HG02763 (cell line): ENCODE results near the gene AKT1.

Source experiments
- ATAC-seq: cut with Tn5 transposase; IDR thresholded peaks from one replicate; pipeline ENCODE4 v1.9.1; 2021; ENCODE audit warnings: mild to moderate bottlenecking, moderate library complexity; ENCODE audit not compliant: unreplicated experiment

AKT1 gene

DNA sequence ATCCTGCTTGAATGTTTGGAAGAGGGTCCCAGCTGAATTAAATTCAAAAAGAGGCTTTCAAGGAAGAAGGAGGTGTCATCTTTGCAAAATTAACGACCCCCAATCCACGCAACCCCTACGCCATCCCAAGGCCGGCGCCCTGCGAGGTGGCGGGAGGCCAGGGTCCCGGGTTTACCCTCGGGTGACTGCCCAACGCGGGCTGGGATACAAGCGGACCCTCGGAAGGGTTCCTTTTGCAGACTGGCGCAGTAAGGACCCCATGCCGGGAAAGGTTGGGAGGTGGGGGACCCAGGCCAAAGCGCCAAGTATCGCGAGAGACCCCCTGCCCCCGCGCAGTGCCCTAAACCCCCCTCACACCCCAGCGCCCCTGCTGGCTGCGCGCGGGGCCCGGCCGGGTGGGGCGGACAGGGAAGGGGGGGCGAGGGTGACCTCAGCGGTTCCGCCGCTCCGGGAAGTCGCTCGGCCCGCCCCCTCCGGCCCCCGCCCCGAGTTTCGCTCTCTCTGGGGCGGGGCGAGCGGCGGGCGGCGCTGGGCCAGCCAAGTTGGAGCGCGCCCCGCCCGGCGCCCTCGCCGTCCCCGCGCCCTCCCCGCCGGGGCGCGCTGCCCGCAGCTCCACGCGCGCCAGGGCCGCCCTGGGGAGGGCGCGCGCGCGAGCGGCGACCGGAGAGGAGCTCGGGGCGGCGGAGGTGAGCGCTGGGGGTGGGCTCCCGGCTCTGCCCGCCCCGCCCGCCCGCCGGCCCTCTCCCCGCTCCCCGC lies 4.6 kb upstream of the AKT1 start:
- peak; percentile 49 for ATAC-seq

DNA sequence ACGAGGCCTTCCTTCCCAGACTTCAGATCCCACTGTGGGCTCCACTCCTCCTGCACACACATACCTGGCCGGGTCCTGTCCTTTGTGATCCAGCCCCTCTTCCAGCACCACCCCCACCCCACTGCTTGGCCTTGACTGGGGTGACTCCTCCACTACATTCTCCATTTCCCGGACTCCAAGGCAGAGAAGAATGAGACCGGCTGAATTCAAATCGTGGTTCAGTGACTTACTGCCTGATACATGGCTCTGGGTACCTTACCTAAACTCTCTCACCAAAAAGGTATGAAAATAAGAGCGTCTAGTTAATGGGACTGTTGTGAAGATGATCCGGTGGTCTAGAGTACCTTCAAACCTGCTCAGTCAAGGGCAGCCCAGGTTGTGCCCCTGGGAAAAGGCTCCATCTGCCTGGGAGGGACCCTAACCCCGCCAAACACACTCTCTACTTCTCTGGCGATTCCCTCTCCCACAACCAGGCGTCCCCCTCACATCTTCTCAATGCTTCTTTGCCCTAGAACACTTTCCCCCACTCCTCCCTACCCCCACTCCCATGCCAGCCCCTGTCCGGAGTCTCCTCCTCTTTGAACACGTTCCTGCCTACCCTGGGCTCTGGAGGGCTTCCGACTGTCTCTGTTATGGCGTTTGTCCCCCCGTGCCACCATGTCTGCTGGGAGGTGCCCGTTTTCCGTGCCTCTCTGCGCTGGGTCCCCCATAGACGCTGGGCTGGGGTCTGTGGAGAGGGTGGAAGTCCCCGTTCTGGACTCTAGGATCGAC lies 3.9 kb upstream of the AKT1 start:
- no peak for ATAC-seq

DNA sequence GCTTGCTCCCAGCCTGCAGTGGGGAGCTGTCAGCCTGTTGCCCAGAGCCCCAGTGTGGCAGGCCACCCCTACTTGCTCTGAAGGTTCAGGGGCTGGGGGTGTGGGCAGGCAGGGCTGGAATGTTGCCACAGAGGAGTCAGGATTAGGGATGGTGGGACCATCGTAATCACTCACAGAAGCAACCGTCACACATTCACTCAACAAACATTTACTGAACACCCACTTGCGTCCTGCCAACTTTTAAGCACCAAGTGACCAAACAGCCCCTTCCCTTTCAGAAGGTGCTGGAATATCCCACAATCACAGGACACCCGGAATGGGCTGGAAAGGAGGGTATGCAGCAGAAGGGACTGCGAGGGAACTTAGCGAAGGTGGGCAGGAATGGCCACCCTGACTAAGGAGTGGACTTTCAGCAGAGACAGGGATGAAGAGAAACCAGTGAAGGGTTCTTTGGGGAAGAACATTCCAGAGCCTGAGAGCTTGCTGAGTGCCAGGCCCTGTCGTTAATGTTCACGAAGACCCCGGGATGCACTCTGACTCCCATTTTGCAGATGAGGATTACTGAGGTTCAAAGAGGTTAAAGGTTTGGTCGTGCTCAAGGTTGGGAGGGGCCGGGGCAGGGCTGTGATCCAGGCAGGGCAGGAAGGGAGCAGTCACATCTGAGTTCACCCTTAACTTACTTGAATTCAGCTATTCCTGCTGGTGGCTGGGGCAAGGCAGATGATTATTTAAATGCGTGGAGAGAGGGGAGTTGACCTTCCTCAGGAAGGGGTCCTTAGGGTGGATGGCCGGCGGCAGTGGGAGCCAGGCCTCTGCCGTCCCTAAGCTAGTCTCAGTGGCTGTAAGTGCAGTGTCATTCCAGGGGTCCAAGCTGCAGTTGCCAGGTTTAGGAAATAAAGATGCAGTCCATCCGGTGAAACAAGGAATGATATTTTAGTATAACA lies 3.0 kb upstream of the AKT1 start:
- no peak for ATAC-seq

DNA sequence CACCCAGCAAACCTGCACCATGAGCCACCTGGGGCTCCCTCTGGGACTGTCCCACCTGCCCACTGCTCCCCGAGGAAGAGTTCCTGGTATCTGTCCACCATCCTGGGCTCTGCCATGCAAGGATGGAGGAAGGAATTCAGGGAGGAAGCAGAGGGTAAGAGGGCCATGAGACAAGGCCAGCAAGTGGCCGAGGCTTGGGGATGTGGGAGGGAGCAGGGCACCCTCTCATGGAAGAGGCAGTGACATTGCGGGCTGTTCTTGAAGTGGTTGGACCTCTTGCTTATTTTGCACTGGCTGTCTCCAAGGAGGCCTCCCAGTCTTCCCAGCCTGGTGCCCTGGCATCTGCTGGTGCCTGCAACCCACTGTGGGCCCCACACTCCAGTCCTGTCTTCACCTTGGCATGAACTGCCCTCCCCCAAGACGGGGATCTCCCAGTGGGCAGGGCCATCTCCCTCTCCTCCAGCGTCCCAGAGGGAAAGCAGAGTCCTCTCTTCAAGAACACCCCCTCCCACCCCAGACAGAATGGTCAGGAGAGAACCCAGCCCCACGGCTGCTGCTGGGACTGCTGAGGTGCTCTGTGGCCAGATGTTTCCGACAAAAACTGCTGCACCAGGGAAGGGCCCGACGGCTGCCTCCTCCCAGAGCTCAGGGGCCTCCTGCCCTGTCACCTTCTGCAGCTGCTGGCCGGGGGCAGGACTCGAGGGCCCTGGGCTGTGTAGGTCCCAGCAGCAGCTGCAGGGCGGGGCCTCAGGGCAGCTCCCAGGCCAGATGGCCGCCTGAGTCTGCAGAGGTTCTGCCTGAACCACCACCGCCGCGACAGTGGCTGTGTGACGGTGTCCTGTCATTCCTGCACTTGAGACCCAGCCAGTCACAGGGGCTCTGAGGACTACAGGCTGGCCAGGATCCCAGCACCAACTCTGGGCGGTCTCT lies 1.8 kb upstream of the AKT1 start:
- ATAC-seq, result no peak

DNA sequence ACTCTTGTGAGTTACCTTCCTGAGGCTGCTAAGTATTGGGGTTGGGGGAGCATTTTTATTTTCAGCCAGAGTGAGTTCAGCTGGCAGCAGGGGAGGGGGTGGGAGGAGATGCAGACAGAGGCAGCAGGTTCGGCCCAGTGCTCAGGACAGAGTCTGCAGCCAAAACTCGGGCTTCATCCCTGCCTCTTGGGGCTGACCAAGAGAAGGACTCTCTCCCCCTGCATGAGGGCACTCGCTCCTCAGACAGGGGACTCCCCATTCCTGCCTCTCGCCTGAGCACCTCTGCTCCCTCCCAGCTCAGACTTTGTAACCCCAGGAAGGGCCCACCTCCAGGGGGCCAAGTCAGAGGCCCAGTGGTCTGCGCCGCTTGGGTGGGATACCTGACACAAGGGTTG lies 1.1 kb upstream of the AKT1 start:
- ATAC-seq, result no peak

DNA sequence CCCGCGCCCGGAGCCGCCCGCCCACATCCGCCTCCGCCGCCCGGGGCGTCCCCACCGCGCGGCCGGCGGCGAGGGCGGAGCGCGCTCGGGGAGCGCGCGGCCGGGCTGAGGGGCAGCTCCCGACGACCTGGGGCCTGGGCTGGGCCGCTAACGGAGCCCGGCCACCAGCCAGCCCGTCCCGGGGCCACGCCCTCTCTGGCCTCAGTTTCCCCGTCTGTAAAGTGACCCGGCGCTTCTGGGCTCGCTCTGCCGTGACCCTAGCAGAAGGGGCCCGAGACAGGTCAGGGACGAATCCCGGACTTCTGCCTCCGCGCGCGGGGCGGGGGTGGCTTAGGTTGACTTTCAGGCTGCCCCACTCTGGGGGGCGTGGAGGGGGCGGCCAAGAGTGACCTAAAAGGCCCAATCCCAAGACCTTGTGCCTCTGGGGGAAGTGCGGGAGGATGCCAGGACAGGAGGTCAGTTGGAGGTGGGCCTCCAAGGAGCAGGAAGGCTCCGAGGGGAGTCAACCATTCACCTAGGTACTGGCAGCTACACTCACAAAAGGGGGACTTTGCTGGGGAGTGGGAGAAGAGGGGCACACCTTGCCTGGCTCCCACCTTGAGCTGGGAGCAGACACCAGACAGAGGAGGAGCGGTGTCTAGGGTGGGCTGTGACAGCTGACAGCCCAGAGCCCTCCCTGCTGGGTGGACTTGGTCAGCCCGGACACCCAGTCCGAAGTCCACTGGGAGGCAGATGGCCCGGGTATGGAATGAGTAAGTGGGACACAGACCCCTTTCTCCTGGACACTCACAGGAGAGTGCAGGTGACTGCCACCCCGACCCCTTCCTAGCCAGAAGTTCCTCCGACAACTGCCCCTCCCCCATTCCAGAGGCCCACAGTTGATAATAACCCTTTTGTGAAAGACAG lies 486 bp upstream of the AKT1 start:
- ATAC-seq, result no peak

DNA sequence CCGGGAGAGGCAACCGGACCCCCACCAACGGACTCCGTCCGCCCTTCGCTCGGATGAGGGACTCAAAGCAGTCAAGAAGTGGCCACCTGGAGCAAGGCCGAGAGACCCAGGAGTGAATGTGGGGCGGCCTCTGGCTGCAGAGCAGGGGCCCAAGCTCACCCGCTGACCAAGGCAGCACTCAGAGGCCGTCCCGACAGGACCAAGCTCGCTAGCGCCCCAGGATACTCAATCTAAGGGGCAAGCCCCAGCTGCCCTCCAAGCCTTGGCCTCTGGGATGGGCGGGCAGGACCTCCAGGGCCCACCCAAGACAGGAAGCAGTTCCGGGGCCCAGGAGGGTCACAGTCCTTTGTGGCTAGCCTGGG lies 936 bp downstream of the AKT1 start:
- no peak for ATAC-seq

DNA sequence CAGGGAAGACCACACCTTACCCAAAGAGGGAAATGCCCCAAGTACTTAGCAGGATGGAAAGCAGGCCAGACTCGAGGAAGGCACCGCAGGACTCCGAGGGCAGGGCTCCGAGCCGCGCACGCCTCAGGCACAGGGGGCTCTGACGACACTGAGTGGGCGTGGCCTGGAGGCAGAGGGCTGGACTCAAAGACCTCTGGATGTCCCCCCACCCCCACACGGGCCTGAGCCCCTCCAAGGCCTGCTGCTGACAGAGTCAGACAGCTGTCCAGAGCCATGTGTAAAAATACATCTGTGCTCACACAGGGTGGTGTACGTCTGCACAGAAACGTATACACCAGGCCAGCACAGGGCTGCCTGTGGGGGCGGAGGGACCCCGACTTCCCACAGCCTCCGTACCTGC lies 1.4 kb downstream of the AKT1 start:
- ATAC-seq, result no peak

DNA sequence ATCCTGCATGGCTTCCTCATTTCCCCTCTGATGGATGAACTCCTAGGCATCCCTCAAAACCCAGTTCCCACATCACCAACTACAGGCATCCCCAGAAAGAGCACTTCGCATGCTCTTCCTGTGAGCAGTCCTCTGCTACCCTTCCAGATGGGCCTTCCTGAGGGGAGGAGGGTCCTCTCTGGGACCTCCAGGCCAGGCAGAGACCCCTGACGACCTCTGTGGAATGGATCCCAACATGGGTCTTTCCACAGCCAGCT lies 1.9 kb downstream of the AKT1 start:
- ATAC-seq, result no peak

DNA sequence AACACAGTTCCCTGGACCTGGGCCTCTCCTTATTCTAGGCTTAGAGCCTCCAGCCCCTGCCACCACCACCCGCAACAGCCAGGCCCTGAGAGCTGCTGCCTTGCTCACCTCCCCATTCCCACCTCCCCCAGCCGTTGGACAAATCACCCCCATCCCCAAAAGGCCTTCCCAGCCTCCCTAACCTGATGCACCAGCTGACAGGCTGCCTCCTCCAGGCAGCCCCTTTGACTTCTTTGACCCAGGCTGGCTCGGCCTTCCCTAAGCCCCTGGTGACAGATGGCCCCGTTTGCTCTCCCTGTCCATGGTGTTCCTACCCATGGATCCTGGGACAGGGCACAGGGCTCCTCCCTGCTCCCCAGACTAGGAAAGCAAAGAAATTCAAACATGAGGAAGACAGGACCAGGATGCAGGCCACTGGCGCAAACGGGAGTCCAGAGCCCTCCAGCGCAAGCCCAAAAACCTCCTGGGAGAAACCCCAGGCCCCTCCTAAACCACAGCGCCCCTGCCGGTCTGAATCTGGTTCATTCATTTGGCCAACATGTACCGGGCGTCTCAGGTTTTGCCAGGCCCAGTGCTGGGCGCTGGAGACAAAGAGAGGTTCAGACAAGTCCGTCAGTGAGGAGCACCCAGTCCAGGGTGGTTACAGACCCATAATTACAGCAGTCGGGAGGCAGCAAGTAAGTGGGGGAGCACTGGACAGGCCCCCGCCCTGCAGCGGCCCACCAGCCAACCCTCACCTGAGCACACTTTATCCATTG lies 2.4 kb downstream of the AKT1 start:
- ATAC-seq, result no peak

DNA sequence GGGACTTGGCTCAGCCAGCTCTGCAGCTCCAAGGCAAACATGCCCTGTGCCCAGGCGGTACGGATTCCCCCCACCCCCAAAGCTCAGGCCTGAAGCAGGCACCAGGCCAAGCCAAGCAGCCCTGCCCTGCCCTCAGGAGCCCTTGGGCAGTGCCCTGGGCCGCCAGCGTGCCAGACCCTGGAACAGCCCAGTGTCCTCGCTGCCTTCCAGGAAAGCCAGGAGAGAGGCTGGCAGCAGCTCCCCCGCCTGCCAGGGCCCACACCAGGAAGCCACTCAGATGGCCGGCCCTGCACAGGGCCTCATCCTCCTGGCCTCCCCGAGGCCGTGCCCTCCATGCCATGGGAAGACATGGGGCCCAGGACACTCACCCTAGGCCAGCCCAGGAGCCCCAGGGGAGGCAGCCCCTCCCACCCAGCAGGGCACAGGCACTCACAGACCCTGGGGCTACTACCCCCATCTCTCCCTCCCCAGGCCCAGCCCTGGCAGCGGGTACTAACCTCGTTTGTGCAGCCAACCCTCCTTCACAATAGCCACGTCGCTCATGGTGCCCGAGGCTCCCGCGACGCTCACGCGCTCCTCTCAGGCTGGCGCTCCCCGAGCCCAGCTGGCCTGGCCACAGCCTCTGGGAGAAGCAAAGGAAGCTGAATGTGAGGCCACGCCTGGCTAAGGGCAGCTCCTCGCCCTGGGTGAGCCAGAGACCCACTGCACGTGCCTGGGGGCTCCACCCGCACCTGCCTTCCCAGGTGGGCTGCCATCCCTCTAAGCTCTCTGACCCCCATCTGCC lies 3.3 kb downstream of the AKT1 start:
- ATAC-seq, result no peak

DNA sequence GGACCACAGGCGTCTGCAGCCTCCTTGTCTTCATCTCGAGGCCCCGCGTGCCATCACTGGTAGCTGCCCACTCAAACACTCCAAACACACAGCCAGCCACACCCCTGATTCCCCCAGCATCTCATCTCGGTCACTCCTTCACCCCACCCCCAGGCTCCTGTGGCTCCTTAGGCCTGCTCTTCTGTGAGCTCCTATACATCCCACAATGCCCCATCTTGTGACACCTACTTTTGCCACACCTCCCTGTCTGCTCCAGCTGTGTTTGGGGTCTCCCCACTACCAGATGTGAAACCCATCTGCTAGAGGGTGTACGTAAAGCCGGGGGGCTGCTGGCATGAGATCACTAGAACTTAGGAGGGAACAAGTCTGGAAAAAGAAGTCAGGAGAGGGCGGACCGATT lies 4.1 kb downstream of the AKT1 start:
- no peak for ATAC-seq

DNA sequence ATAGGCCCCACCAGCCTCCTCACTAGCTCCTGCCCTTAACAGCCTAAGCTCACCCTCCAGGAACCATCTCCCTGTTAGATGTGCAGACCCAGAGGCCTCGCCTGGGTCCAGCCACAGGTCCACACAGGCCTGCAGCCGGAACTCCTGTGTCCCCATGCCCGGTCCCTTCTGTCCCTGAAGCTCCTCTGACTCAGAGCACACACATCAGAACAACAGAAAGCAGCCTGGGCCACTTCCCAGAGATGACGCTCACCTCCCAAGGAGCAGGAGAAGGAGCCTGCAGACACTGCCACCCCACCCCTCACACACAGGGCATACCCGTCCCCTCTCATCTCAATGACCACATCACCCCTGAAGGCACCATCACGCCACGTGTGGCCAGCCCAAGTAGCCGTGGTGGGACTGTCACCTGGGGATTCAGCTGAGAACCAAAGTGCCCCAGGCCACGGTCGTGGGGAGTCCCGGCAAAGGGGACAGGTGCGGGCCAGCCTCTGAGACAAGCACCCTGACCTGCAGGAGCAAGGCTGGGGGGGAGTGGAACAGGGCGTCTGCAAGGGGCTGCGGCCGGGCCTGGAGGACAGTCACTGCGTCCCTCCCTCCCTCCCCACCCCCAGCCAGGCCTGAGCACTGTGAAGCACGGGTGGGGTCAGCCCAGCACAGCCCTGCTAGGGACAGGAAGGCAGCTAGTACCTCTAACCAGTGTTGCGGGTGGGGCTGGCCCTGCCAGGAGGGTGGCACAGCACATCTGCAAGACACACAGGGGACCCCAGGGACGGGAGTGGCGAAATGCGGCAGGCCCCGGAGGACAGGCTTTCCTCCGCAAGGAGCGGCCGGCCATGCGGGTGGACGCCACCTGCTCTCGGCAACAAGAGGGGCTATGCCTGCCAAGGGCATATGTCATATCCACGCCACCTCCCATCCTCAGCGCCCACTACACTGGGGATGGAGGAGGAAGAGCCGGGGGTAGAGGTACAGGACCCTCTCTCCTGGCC lies 5.5 kb downstream of the AKT1 start:
- ATAC-seq, result no peak

DNA sequence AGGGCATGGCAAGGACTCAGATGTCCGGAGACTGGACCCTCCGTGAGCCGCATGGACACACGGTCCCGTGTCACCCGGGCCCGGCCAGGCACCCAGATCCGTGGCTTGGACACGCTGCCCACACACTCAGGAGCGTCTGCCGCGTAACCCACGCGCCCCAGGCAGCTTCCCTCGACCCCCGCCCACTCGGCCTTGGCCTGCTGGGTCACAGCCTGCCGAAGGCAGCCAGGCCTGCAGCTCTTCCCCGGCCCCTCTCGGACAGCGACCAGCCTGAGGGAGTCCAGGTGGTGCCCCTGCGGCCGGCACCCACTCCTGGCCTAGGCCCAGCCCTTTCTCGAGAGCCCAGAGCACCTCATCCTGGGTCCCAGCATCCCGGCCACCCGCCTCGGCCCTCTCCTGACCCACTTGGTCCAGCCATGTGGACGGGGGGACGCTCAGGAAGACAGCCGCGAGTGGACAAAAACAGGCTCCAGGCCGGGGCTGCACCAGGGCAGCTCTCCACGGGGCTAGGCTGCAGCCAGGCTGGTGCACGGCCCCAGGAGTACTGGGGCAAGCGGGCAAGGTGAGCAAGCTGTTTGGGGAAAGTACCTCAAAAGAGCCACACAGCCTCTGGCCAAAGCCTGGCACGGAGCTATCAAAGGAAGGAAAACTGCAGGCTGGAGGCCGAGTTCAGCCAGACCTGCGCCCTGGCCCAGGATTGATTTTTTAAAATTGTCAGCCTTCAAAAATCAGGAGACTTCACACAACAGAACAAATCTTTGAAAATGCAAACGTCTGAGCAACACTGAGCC lies 6.5 kb downstream of the AKT1 start:
- ATAC-seq, result no peak

DNA sequence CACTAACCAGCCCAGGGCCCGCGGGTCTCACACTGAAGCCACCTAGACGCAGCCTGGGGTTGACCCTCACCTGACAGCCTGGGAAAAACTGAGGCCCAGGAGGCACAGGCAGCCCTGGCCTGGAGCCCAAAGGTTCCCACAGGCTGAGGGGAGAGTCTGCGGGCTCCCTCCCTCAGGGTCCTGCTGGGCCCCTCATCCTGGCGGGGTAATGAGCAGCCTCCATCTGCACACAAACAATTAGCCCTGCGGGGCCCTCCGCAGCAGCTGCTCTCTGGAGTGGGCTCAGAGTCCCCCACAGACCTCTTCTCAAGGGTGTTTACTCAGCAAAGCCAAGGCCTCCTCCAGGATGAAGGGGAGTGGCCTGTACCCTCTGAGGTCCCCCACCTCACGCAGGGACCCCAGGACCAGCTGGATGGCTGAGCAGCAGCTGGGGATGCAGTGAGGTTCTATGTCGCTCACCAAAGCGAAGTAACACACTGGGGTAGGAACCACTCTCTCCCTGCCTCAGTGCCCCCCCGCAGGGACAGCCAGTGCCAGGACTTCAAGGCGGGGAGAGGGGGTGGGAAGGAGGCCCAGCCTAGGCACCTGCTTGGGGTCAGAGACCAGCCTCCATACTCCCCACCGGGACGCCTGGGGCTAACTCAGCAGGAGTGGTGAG lies 7.3 kb downstream of the AKT1 start:
- no peak for ATAC-seq

DNA sequence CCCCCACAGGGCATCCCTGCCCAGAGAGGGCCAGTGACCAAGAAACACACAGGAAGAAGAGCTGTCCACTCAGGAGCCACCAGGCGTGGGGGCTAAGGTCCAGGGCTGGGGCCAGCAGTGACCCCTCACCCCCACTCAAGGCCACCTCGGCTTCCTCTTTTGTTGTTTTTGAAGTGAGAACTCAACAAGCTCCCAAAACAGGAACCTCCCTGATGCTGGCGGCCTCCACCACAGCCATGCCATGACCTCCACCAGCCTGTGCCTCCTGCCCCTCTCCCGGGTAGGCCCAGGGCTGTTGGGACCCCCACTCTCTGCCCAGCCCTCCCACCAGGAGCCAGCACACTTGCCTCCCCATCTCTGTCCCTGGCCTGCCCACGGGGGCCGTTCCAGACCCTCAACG lies 7.8 kb downstream of the AKT1 start:
- ATAC-seq, result no peak
